Measurements from ENCODE around the gene MAN2A1.
"Not testable (repeated sequence)": the region's sequence is repeated elsewhere in the genome, so short reads cannot be mapped to it uniquely, and the experiment has no call there.

The MAN2A1 gene

DNA sequence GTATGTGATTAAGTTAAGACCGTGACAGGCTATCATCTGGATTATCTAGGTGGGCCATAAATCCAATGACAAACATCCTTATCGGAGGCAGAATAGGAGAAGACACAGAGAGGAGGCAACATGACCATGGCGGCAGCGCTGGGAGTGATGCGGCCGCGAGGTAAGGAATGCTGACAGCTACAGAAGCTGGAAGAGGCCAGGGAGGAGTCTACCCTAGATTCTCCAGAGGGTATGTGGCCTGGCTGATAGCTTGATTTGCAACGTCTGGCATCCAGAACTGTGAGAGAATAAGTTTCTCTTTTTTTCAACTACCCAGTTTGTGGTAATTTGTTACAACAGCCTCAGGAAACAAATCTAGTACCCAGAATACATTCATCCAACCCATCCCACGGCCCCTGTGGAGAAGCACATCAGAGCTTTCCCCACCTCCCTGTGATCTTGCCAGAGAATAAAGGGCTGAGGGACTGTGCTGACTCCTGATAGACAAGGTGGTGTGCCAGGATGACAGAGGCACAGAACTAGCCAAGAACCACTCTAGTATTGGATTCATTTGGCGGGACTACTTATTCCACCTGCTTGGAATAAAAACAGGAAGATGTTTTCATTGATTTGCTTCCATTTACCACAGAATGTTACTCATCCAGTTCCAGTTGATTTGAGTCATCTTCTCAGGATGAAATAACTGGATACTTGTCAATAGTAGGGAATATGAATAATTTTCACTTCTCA, 187.4 kb downstream of the MAN2A1 start:
- DNase-seq: no peak

DNA sequence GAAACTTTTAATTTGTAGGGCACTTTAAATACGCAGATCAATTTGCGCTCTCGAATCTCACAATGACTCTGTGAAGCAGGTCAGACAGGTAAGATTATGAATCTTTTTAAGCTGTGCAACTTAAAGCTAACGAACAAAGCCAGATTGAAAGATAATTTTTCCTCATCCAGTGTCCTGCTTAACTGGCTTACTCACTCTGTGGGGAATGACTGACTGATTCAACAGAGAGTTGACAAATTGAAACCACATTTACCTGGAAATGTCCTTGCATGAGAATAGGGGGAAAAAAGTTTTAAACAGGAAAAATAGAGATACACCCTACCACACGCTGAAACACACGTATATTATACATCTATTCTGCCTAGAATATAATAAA, 187.9 kb downstream of the MAN2A1 start:
- no peak for DNase-seq

DNA sequence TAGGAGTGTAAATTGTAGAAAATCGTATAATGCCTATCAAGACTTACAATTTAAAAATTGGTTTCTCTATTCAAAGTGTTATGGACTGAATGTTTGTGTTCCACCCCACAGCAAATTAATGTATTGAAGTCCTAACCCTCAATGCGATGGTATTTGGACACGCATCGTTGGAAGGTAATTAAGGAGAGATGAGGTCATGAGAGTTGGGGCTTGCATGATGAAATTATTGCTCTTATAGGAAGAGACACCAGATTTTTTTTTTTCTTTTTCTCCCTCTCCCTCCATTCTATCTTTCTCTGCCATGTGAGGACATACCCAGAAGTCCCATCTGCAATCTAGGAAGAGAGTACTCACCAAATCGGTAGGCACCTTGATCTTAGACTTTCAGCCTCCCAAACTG, 189.2 kb downstream of the MAN2A1 start:
- no peak for DNase-seq

DNA sequence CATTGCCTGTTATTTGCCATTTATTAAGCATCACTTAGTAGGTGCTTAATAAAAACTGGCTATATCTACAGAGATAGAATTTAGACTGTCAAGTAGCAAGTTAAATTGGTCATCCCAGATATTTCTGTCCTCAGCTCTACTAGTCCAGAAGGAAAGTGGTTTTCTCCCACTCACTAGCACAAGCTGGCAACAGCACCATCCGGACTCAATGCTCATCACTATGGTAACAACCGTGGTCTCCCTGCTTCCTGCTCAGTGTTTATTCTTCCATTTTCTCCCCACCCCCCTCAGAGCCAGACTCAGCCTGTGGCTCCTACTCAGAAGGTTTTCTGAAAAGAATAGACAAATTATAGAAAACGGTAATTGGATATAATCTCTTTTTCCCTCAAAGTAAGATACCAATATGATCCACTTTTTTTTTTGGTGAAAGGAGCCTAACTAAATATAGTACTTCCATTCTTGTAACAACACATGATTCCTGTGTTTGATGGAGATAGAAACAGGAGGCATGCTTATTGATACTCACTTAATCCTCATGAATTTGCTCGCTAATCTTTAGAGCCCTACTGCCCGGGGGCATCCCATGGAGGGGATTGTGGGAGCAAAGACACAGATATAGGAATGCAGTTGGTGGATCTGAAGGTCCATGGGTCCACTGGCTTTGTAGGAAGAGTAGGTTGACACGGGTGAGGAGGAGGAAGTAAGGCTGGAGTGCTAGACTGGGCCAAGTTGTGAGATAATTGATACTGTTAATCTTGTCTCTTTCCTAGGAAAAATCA, 191.4 kb downstream of the MAN2A1 start:
- no peak for DNase-seq

DNA sequence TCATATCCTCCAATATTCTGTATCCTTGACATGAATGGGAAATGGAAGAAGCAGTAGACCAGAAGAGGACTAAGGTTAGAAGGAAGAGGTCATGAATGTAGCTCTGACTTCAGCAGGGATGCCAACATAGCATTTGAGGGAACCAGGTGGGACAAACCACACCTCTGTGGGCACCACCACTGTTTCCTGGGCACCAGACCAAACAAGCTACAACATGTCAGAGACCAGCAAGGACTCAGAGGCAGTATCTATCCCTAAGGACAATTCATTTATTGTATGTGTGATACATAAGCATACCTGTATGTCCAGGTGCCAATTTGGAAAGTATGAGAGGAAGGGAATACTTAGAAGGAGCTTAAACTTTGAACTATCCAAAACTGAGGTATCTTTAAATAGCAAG, 192.8 kb downstream of the MAN2A1 start:
- no peak for DNase-seq

DNA sequence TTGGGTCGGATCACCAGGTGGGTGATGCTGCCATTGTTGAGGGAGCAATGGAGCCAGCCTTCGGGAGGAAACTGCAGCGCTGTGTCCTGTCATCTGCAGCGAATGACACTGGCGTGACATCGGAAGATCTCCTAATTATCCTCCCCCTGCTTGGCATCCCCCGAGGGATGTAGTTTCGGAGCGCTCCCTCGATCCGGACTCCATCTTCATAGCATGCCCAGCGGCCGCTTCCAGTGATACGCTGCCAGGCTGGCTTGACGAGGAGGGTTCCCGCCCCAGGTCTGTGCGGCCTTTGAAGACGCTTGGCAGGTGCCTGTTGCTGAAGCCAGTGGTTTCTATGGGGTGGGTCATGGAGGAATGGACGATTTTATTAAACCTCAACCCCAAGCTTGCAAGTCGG, 194.9 kb downstream of the MAN2A1 start:
- no peak for DNase-seq

DNA sequence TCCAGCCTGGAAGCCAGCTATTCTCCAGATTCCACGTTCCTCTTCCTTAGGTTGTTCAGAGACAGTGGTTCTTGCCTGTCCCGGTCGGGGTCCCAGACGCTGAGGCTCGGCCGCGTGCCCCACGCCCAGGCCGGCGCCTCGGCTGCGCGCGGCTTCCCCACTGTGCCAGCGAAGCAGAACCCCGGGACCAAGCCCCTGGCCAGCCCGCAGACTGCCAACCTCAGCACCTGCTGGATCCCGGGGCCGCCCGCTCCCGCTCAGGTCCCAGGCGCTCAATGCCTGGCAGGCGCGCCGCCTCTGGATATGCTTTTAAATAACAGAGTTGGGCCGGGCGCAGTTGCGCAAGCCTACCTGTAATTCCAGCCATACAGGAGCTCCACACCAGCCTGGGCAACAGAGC, 195.5 kb downstream of the MAN2A1 start:
- DNase-seq: no peak

DNA sequence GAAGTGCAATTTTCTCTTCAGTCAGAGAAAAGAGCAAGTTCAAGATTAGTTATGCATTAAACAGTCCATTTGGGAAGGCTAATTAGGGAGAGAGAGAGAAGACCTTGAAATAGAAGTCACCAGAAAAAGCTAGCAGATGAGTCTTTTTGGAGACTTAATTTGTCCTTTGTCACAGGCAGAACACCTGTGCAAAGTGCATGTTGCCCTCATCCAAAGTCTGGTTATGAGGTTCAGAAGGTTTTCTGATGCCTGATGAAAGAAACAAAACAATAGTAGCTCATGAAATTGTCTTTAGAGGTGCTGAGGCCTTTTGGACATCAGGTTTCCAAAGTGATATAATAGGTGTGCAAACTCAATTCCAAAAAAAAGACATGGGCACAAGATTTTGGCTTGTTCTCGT, 199.3 kb downstream of the MAN2A1 start:
- no peak for DNase-seq

DNA sequence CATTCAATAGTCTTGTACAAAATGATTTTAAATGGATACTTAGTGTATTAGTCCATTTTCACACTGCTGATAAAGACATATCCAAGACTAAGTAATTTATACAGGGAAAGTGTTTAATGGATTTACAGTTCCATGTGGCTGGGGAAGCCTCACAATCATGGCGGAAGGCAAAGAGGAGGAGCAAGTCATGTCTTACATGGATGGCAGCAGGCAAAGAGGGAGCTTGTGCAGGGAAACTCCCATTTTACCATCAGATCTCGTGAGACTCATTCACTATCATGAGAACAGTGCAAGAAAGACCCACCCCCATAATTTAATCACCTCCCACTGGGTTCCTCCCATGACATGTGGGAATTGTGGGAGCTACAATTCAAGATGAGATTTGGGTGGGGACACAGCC, 203.5 kb downstream of the MAN2A1 start:
- not testable (repeated sequence) for DNase-seq

DNA sequence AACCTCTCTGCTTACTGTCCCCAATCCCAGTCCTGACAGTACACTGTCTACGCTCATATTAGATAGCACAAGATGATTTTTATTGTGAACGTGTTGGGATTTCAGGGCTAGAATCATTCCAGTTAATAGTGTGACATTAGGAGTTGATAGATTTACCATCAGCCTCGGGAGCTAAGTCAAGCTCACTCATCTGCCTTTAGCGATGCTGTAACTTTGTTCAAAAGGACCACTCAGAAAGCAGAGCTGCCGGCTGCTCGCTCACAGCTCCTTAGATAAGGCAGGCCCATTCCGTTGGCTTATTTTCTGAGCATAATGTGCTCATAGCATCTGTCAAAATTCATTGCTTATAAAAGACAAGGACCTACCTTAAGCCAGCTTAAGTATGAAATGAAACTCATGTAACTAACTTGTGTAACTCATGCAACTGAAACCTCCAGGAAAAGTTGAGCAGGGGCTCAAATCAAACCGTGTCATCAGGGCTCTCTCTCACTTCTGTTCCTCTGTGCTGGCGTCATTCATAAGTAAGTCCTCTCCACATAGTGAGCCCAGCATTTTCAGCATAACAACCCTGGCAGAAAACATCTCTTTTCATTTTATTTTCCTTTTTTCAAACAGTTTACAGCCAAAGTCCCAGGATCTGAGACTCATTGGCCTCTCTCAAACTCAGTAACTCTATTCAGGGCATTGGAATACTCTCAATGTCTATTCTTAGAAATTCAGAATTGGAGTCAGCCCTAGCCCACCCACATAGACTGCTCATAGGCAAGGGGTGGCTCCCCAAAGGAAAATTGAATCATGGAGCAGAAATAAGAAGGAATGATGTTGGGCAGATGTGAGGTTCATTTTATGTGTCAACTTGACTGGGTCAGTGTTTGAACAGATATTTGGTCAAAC, 208.8 kb downstream of the MAN2A1 start:
- DNase-seq: no peak

DNA sequence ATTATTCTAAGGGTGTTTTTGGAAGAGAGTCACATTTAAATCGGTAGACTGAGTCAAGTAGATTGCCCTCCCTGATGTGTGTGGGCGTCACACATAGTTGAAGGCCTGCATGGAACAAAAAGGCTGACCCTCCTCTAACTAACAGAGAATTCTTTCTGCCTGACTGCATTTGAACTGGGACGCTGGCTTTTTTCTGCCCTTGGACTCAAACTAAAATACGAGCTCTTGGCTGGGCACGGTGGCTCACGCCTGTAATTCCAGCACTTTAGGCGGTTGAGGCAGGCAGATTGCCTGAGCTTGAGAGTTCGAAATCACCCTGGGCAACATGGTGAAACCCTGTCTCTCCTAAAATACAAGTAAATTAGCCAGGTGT, 209.4 kb downstream of the MAN2A1 start:
- no peak for DNase-seq

DNA sequence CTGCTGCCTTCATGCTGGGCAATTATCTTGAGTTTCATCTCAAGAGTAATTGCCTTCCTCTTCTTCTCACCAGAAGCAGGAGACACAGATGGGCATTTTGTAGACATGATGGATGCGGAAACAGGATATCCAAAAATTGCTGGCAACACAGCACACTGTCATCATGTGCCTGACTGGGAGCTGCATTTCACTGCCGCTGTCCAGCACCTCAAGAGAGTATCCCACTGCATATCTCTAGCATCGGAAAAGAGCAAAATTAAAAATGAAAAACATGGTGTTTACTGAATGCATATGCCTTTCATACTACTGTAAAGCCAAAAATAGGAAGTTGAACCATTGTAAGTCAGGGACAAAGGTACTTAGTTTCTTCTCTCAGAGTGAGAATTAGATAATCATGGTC, 210.7 kb downstream of the MAN2A1 start:
- no peak for DNase-seq

DNA sequence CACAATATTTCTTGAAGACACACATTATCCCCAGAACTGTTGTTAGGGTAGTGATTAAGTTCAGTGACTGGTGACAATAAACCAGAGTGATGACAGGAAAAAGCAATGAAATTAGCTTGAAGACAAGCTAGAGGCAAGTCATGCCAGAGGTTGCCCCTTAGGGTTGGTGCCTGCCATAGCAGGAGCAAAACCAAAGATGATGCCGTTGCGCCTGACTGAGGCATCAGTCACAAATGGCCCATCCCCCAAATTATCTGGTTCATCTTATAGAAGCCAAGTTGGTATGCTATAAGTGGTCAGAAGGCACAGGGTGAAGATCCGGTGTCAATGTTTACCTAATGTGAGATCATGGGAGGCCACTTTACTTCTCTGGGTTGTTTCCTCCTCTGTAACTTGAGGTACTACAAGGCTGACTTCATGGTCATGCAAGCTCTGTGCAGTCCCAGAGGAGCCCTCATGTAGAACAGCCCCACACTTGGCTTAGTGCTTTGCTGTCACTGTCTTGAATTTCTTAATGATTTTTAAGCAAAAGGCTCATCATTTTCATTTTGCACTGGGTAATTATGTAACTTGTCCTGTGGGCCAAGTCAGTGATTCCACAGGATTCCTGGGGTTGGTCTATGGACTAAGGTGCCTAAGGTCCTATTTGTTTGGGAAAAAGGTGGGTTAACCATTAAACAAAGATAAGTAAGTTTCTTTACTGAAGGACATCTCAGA, 211.3 kb downstream of the MAN2A1 start:
- DNase-seq: no peak

DNA sequence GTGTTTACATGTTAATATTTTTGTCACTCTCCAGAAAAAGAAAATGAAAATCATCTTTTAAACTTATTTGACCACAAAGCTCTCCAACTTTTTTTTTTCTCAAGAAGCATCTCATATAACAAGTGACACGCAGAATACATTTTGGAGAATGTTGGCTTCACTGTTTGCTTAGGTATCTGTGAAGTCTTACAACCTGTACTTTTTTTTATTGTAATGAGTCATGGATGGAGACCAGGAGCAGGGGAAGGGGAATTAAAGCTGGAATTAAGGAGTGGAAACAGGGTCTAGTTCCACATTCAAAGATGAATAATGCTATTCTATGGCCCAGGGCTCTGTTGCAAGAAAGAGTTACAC, 211.9 kb downstream of the MAN2A1 start:
- no peak for DNase-seq

DNA sequence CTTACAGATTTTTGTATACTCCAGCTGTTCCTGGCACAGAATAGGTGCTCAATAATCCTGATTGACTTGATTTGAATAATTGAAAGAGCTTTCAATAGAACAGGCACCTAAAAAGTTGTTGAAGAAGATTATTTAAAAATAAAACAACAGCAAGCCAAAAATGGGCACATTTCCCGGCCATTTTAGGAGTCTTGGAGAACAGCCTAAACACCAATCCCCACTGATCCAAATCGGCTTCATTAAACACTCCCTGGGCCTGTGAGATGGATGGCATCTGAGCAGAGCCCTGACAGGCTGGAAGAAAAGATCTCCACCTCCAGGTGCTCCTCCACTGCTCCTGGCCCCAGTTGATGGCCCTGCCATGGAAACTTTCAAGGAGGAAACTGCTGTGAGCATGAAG, 213.3 kb downstream of the MAN2A1 start:
- no peak for DNase-seq

DNA sequence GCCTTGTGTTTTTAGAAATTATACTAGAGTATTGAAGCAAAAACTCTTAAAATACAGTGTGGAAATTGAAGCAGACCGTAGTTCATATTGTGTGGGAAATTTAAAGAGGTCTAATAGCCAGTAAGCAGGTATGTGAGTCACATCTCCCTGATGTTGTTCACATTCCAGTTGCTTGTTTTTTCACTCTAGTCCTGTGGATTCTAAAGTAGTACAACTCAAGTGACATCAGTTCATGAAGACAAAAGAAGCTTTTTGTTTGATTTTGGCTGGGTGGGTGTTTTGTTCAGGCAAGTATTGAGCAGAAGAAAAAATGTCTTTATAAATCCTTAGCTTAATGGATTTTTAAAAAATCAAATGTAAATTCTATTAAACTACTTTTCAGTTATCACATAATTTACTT, 216.2 kb downstream of the MAN2A1 start:
- DNase-seq: no peak

DNA sequence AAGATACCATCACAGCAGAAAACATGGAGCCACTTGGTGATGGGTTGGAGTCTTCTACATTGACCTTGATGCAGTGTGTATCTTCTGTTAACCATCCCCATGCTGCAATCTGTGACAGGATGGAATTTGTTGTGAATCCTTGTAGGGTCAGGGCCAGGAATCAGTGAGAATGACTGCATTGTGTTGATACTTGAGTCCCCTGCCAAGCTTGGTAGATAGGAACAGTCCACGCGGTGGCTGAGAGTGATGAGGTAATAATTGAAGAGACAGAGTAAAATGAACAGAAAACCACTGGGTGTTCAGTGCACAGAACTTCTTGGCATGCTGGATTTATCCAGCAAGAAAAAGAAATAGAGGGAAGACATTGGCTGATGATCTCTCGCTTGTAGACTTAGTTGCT, 217.5 kb downstream of the MAN2A1 start:
- no peak for DNase-seq

DNA sequence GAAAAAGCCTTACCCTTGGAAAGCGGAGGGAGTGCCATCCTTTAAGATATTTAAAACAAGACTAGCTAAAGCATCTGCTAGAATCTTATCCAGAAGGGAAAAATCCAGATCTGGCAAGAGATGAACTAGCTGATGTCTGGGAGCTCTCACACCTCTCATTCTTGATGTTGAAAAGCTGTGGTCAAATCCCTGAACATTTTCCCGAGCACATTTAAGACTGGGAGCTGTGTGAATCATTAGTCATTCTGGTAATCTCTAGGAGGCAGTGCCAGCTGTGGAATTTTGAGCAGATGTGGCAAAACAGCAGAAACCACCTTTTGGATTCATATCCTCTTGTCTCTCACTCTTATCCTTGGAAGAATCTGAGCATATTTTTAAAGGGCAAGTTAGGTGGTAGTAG, 218.0 kb downstream of the MAN2A1 start:
- peak; percentile 32 for DNase-seq

DNA sequence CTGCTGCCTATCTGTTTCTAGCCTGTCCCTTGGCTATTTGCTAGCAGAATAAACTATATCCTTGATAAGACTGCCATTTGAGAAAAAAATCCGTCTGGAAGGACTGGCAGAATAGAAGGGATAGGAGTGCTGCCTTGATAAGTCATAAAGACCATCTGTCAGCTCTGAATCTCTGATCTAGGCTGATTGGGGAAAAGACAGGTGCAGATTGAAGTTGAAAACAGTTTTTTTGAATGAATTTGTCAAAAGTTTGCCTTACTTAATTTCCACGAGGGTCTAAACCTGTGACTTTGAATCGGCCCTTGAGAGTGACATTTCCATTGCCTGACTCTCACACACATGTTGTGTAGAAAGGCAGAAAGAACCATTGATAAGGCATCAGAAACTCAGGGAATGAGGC, 218.6 kb downstream of the MAN2A1 start:
- DNase-seq: no peak

DNA sequence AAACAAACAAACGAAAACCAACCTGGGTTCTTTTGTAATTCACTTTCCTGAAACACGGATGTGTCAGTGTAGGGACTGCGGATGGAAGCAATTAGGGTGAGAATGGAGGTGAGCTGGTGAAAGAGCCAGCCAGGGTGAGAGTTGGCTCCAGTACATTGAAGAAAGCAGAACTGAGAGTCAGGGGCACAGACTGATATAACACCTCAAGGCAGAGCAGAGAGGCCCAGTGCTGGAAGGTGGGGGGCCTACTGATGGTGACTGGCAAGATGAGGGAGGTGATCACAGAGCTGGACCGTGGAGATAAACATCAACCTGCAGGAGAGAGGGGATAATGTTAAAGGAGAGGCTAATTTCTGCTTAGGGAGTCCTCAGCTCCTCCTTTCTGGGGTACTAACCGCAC, 221.1 kb downstream of the MAN2A1 start:
- no peak for DNase-seq

DNA sequence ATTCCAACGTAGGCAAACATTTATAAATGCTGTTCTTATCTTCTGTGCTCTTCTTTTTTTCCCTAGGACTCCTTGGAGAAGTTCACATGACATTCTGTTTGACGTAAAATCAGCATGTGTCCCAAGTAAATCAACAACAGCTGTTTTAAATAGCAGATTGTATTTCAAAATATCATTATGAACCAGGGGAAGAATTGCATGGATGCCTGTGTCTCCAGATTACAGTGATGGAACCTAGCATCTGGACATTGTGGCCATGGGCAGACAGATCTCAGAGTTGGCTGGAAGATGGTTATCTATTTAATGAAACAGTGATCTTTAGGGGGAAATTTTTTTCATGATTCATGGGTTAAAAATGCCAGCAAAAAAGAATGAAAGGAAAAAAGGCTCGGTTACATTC, 222.0 kb downstream of the MAN2A1 start:
- DNase-seq: peak; percentile 24

DNA sequence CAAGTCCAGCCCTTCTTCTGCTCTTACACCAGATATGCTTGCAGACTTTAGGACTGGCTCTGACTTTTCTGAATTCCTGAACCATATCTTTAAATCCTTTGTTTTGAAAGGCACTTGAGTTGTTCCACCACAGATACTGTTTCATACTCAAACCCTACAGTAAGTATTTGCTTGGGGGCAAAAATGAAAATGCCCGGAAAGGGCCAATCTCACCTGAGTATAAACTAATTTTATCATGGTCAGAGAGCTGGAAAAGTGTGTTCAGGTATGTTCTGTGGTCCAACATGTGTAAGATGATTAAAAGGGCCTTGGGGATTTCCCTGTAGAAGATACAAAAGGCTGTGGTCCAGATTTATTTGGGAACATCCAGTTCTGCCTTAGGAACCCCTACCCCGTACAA, 225.2 kb downstream of the MAN2A1 start:
- no peak for DNase-seq

DNA sequence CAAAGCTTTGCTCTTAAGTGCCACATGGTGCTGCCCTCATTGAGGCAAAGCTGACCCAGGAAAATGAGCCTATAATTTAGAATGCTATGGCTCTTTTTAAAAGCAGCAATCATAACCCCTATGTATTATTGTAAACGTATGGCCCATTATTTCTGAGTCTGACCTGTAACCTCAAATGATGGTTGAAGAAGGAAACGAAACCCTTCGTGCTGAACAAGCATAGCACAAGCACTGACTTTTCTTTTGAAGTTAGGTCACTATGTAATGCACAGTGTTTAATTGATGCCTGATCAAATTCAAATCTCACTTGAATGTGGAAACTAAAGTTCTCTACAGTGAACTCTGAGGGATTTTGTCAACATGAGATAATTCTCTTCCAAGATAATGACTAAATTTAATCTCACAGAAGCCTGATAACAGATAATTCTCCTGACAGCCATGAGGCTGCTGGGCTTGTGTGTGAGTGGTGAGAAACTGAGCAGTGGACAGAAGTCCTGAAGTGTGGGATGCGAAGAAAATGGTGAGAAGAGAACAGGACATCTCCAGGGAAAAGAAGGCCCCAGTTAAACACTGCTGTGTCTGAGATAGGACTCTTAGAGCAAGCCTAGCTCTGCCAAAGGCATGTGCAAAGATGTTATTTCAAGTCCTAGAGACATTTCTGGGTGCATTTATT, 226.9 kb downstream of the MAN2A1 start:
- no peak for DNase-seq
